D721Med (cell line): ENCODE results near the gene SSR3.

Experiments used
- DNase-seq: peaks from one replicate; pipeline ENCODE4 v3.0.0; 2011; ENCODE audit warnings: low spot score; ENCODE audit not compliant: insufficient read length
- FAIRE-seq: peaks from 2 replicates; lab custom pipeline; 2011; peaks lifted over from hg19 to GRCh38; lab: Jason Lieb, UNC
- CTCF ChIP-seq: IDR thresholded peaks from 2 replicates; pipeline ENCODE4 v1.5.1; 2012; ENCODE audit warnings: mild to moderate bottlenecking, control low read depth; ENCODE audit not compliant: insufficient read depth; ENCODE audit errors: missing control alignments

The SSR3 gene

GRCh38 chr3:156547637-156548036 is 7.3 kb downstream of the SSR3 start:
- no peak for FAIRE-seq
- TF ChIP-seq CTCF, result no peak
- no peak for DNase-seq

GRCh38 chr3:156543043-156543555 is 11.8 kb downstream of the SSR3 start:
- TF ChIP-seq CTCF, result no peak
- no peak for FAIRE-seq
- no peak for DNase-seq

- no peak for DNase-seq
- no peak for FAIRE-seq
- TF ChIP-seq CTCF, result no peak
These were observed 12.5 kb downstream of the SSR3 start for GRCh38 chr3:156542101-156543042.

GRCh38 chr3:156539802-156540201 is 15.1 kb downstream of the SSR3 start:
- FAIRE-seq (no peak), DNase-seq (no peak)
- TF ChIP-seq CTCF, result no peak

GRCh38 chr3:156539051-156539450 is 15.9 kb downstream of the SSR3 start:
- DNase-seq (no peak), FAIRE-seq (no peak)
- TF ChIP-seq CTCF, result no peak

- DNase-seq (no peak), FAIRE-seq (no peak)
- TF ChIP-seq CTCF, result no peak
These were observed 18.2 kb downstream of the SSR3 start for GRCh38 chr3:156536524-156537316.
